ENCODE results near the gene SEC24D.
"Not testable (repeated sequence)": the region's sequence is repeated elsewhere in the genome, so short reads cannot be mapped to it uniquely, and the experiment has no call there.

Gene SEC24D

DNA sequence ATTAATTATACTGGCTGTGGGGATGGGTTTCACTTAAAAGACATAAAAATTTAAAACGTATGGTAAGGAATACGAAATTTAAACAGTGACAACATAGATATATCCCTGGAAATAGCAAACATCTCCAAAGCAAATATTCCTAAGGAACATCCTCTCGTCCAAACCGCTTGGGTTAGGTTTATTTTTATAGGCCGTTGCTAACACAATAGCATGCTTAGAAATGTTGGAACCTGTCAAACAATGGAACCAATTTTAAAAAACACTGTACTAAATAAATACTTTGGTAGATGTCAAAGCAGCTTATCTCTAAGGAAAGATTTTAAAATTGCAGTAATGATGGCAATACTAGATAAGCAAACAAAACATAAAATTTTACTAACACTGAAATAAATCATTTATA is 45.4 kb downstream of the SEC24D start:
- POLR2A ChIA-PET (ENCODE audit: low non-redundant PET): no interaction called here
- no peak for DNase-seq (ENCODE audit: low spot score)
- TF ChIP-seq, protein P1, sequence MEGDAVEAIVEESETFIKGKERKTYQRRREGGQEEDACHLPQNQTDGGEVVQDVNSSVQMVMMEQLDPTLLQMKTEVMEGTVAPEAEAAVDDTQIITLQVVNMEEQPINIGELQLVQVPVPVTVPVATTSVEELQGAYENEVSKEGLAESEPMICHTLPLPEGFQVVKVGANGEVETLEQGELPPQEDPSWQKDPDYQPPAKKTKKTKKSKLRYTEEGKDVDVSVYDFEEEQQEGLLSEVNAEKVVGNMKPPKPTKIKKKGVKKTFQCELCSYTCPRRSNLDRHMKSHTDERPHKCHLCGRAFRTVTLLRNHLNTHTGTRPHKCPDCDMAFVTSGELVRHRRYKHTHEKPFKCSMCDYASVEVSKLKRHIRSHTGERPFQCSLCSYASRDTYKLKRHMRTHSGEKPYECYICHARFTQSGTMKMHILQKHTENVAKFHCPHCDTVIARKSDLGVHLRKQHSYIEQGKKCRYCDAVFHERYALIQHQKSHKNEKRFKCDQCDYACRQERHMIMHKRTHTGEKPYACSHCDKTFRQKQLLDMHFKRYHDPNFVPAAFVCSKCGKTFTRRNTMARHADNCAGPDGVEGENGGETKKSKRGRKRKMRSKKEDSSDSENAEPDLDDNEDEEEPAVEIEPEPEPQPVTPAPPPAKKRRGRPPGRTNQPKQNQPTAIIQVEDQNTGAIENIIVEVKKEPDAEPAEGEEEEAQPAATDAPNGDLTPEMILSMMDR (conservative IDR thresholded peaks at IDR 0.05; ENCODE audit: low read depth): no peak
- CTCF ChIA-PET: no interaction called here
- no peak overlapping the region for H3K27ac ChIP-seq

DNA sequence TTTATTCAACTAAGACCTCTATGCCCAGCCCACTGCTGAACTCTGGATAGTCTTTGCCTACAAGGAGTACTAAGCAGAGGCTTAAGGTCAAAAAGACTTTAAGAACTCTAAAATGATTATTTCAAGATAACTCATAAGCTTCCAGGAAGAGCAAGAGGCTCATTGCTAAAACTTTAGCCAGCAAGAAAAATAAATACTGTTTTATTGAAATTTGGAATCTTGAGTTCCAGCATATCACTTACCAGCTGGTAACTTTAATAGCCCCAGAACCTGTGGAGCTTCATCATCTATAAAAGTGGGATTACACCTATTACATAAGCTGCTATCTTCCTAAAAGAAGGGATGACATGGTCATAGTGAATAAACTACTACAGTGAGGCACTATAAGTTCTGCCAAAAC is 47.0 kb downstream of the SEC24D start:
- CTCF ChIA-PET: no interaction called here
- TF ChIP-seq, protein P1 (conservative IDR thresholded peaks at IDR 0.05; ENCODE audit: low read depth): no peak
- no peak for DNase-seq (ENCODE audit: low spot score)
- POLR2A ChIA-PET (ENCODE audit: low non-redundant PET): no interaction called here
- no peak overlapping the region for H3K27ac ChIP-seq

DNA sequence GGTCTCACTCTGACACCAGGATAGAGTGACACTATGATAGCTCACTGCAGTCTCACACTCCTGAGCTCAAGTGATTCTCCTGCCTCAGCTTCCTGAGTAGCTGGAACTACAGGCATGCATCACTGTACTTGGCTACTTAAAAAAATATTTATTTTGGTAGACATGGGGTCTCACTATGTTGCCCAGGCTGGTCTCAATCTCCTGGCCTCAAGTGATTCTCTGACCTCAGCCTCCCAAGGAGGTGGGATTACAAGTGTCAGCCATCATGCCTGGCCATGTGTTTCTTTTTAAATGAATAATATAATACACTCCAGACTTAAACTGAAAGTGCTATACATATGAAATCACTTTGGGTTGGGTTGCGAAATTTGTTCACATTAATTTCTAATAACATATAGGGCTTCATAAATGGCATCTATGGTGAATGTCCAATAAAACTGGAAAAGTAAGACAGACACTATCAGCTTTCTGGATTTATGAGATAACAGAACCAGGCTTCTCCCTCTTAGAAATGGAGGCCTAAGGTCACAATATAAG is 48.0 kb downstream of the SEC24D start:
- TF ChIP-seq, protein P1 (conservative IDR thresholded peaks at IDR 0.05; ENCODE audit: low read depth): no peak
- ChIA-PET CTCF (no interaction called here), POLR2A (ENCODE audit: low non-redundant PET) (no interaction called here)
- H3K27ac ChIP-seq: no peak overlapping the region
- DNase-seq (ENCODE audit: low spot score): no peak

DNA sequence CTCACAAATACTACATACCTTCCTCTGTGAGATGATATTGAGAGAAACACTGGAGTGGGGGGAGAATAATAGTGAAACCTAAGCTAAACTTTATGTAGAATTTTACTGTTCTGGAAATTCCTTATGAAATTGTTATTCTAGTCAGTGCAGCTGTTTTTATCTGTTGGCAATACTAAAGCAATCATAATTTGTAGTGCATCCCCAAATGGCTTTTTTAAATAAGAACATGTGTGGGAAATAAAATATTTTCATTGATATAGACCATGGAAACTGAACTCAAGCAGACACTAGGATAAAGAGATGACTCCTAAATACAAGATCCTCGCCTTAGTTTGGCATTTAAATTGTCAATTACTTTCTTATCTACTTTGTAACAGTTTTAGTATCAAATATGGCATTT is 51.1 kb downstream of the SEC24D start:
- CTCF ChIA-PET: no interaction called here
- no peak overlapping the region for H3K27ac ChIP-seq
- POLR2A ChIA-PET (ENCODE audit: low non-redundant PET): no interaction called here
- TF ChIP-seq, protein P1 (conservative IDR thresholded peaks at IDR 0.05; ENCODE audit: low read depth): no peak
- DNase-seq (ENCODE audit: low spot score): no peak

DNA sequence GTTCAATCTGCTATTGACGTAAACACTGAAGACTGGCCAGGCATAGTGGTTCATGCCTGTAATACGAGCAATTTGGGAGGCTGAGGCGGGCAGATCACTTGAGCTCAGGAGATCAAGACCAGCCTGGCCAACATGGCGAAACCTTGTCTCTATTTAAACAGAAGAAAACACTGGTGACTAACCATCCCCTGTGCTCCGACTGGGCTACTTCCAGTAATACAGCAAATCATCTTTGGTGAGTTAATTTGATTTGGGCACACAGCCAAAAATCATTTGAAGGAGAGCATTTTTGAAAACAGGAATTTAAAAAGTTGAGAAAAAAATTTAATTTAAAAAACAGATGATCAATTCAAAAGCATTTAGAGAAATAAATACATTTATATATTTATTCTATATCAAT is 52.0 kb downstream of the SEC24D start:
- POLR2A ChIA-PET (ENCODE audit: low non-redundant PET): no interaction called here
- no peak overlapping the region for H3K27ac ChIP-seq
- no peak for DNase-seq (ENCODE audit: low spot score)
- TF ChIP-seq, protein P1 (conservative IDR thresholded peaks at IDR 0.05; ENCODE audit: low read depth): no peak
- CTCF ChIA-PET: no interaction called here

DNA sequence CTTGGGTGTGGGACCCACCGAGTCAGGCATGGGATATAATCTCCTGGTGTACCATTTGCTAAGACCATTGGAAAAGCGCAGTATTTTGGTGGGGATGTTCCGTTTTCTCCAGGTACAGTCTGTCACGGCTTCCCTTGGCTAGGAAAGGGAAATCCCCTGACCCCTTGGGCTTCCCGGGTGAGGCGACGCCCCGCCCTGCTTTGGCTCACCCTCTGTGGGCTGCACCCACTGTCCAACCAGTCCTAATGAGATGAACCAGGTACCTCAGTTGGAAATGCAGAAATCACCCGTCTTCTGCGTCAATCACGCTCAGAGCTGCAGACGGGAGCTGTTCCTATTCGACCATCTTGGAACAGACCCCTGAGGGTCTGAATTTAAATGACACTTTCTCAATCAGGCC is 53.0 kb downstream of the SEC24D start:
- DNase-seq (ENCODE audit: low spot score); POLR2A ChIA-PET (ENCODE audit: low non-redundant PET); CTCF ChIA-PET; H3K27ac ChIP-seq: not testable (repeated sequence)

DNA sequence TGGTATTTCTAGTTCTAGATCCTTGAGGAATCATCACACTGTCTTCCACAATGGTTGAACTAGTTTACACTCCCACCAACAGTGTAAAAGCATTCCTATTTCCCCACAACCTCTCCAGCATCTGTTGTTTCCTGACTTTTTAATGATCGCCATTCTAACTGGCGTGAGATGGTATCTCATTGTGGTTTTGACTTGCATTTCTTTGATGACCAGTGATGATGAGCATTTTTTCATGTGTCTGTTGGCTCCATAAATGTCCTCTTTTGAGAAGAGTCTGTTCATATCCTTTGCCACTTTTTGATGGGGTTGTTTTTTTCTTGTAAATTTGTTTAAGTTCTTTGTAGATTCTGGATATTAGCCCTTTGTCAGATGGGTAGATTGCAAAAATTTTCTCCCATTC is 58.3 kb downstream of the SEC24D start:
- POLR2A ChIA-PET (ENCODE audit: low non-redundant PET); H3K27ac ChIP-seq; DNase-seq (ENCODE audit: low spot score); CTCF ChIA-PET: not testable (repeated sequence)

DNA sequence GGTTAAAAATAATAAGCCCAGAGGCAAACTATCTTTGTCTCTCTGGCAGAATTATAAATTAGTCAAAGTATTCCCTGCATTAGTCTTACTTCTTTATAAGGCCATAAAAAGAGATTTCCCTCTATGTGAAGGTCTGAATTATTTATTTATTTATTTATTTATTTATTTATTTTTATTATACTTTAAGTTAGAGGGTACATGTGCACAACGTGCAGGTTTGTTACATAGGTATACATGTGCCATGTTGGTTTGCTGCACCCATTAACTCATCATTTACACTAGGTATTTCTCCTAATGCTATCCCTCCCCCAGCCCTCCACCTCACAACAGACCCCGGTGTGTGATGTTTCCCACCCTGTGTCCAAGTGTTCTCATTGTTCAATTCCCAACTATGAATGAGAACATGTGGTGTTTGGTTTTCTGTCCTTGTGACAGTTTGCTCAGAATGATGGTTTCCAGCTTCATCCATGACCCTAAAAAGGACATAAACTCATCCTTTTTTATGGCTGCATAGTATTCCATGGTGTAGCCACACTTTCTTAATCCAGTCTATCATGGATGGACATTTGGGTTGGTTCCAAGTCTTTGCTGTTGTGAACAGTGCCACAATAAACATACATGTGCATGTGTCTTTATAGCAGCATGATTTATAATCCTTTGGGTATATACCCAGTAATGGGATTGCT is 58.8 kb downstream of the SEC24D start:
- POLR2A ChIA-PET (ENCODE audit: low non-redundant PET); CTCF ChIA-PET; DNase-seq (ENCODE audit: low spot score); H3K27ac ChIP-seq: not testable (repeated sequence)
